AG04449 (cell line): Measurements from ENCODE around the gene BDNF.
A peak's percentile ranks its signal among the peaks of the same experiment; 100 is the strongest.

Source experiments
- CTCF ChIA-PET: fragments of 350-600 bp; formaldehyde crosslinking; extraction: SDS; loops from one replicate; lab custom pipeline; 2021; ENCODE audit warnings: antibody characterized with exemption; lab: Yijun Ruan, JAX
- POLR2A ChIA-PET: fragments of 400-600, 350-600 bp; formaldehyde crosslinking; extraction: SDS; loops from one replicate; lab custom pipeline; 2020; ENCODE audit warnings: antibody characterized with exemption, inconsistent platforms; lab: Yijun Ruan, JAX
- DNase-seq: peaks from one replicate; pipeline ENCODE4 v3.0.0-alpha.2; 2010; ENCODE audit warnings: low read depth, low spot score
- H3K4me3 ChIP-seq: 2 replicates; pipeline ENCODE4 v1.5.1; 2011; ENCODE audit warnings: low read depth, mild to moderate bottlenecking, control low read depth, low read length
- TF ChIP-seq, protein P1 (sequence below): IDR thresholded peaks from one replicate; pipeline ENCODE4 v1.5.1; 2011; ENCODE audit warnings: mild to moderate bottlenecking, moderate library complexity, low read length, control low read depth, inconsistent platforms; ENCODE audit not compliant: insufficient read depth; ENCODE audit errors: missing control alignments

BDNF gene

DNA sequence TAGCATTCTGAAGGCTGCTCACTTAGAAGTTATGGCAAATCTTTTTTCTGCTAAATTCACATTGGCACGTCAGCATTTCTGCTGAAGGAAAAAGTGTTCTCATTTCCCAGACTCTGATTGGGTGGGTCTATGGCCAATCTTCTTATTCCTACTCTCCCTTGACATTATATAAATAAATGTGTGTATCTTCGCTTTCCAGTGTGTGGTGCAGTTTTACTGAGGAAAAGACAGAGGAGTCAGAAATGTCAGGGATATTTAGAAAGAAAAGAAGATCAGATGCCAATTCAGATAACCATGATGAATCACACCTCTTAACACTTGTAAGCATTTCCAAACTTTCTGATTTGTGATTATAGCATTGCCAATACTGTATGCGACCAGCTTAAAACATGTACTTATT lies 3.2 kb upstream of the BDNF start:
- TF ChIP-seq, protein P1, sequence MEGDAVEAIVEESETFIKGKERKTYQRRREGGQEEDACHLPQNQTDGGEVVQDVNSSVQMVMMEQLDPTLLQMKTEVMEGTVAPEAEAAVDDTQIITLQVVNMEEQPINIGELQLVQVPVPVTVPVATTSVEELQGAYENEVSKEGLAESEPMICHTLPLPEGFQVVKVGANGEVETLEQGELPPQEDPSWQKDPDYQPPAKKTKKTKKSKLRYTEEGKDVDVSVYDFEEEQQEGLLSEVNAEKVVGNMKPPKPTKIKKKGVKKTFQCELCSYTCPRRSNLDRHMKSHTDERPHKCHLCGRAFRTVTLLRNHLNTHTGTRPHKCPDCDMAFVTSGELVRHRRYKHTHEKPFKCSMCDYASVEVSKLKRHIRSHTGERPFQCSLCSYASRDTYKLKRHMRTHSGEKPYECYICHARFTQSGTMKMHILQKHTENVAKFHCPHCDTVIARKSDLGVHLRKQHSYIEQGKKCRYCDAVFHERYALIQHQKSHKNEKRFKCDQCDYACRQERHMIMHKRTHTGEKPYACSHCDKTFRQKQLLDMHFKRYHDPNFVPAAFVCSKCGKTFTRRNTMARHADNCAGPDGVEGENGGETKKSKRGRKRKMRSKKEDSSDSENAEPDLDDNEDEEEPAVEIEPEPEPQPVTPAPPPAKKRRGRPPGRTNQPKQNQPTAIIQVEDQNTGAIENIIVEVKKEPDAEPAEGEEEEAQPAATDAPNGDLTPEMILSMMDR = no peak
- no peak overlapping the region for H3K4me3 ChIP-seq
- peak; percentile 72 for DNase-seq
- ChIA-PET POLR2A (interaction anchor here (0.6 to 1.0 kb wide), 2 partner anchors 223 to 642 kb away, joined by 3 read pairs; no protein-coding TSS in a partner anchor), CTCF (interaction anchor here (1.4 to 9.1 kb wide), 3 partner anchors 8 to 826 kb away, joined by 6 to 132 read pairs (median 12); no protein-coding TSS in a partner anchor)

DNA sequence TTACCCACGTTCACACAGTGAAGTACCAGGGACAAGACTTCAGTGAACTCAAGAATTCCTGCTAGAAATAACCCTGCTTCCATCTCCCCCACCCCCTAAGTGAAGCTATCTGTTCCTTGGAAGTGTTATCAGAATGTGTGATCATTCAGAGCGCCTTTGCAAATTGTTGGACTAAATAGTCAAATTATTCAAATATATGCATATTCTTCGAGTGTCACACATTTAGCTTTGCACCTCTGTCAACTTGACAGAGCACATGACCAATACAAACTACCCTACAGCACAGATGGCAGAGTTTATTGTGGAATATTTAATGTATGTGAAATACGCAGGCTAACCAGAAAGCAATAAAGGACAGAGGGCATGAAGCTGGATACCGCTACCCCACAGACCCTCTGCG lies 2.6 kb upstream of the BDNF start:
- TF ChIP-seq, protein P1 = no peak
- CTCF ChIA-PET = interaction anchor here (0.6 to 9.1 kb wide), 8 partner anchors 9 to 1631 kb away, joined by 3 to 132 read pairs (median 6); no protein-coding TSS in a partner anchor
- POLR2A ChIA-PET = interaction anchor here (1.0 kb wide), 1 partner anchor 224 kb away, joined by 3 read pairs; no protein-coding TSS in a partner anchor
- no peak overlapping the region for H3K4me3 ChIP-seq
- no peak for DNase-seq

DNA sequence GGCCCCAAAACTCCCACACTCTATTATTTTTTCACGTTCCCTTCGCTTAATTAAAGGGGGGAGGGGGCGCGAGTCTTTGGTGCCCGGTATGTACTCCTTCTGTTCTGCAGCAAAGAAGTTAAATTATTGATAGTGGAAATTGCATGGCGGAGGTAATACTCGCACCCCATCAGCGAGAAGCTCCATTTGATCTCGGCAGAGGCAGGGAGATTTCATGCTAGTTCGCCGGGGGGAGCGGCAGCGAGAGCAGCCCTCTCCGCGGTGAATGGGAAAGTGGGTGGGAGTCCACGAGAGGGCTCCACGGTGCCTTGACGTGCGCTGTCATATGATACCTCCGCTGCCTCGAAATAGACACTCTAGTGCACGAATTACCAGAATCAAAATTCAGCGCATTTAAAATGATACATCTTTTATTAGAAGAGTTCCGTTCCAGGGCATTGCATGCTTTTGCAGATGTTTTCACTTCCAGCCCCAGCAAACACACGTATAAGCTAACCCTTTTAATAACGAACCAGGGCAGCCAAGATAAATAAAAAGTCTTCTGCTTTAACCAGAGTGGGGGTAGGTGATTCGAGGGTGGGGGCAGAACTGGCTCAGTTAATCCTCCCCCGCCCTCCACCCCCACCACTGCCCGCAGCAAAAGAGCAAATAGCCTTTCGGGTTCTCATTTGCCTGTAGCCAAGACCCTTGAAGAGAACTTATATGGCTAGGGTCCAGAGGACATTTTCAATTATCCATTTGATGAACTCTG lies 1.3 kb upstream of the BDNF start:
- TF ChIP-seq, protein P1 = peak; percentile 50
- no peak for DNase-seq
- POLR2A ChIA-PET = interaction anchor here (1.0 to 3.6 kb wide), 6 partner anchors 15 to 406 kb away, joined by 3 to 35 read pairs (median 10); partner anchors contain the start of genes KIF18A and METTL15
- CTCF ChIA-PET = interaction anchor here (0.6 to 9.1 kb wide), 13 partner anchors 9 to 1632 kb away, joined by 3 to 132 read pairs (median 5); no protein-coding TSS in a partner anchor
- peak overlapping the region; percentile 89 for H3K4me3 ChIP-seq

DNA sequence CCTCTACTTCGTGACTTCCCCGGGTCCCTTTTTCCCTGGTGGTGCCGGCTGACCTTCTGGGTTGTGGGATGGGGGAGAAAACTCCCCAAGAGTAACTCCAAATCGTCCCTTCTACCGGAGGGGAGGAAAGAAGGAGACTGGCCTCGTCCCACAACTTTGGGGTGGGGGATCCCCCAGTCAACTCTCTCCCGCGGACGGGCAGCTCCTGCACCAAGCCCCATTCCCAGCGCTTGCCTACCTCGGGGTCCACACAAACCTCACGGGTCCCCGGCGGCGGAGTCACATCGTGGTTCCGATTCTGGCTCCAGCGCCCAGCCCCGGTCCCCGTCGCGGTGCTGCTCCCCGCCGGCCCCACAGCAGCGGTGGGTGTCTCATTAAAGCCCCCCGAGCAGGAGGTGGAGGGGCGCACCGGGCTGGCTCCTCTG lies 317 bp downstream of the BDNF start:
- peak overlapping the region; percentile 89 for H3K4me3 ChIP-seq
- DNase-seq = no peak
- TF ChIP-seq, protein P1 = no peak
- ChIA-PET POLR2A (interaction anchor here (0.8 to 3.6 kb wide), 13 partner anchors 17 to 1634 kb away, joined by 3 to 35 read pairs (median 4); partner anchors contain the start of genes KIF18A and METTL15), CTCF (interaction anchor here (0.9 to 9.1 kb wide), 23 partner anchors 10 to 1644 kb away, joined by 3 to 132 read pairs (median 5); partner anchors contain the start of genes KIF18A and METTL15)

DNA sequence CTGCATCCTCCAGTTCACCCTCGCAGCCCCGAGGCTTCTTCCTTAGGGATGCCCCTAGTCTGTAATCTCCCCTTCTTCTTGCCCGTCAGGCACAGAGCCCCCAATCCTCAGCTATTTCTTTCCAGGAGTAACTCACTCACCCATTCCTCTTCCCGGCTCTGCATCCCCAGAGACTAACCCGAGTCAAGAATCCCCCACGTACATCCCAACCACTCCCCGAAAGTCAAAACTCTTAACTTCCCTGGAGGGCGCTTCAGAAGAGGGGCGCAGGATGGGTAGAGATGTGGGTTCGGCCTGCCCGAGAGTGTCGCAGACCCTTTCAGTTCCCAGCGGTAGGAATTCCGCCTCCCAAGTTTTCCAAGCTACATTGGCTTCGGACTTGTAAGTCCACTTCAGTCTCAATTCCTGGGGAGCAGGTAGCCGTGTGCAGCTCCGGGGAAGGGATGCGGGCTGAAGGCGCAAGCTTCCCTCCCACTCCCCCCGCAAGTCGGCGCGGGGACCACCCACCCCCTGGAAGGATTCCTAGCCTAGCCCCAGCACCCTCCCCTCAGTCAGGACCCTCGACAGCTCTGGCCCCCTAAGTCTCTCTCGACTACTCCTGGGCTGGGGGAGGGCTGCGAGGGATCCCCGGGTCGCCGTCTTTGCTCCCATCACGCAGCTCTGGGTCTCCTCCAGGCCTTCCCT lies 871 bp downstream of the BDNF start:
- peak overlapping the region; percentile 89 for H3K4me3 ChIP-seq
- TF ChIP-seq, protein P1 = no peak
- ChIA-PET CTCF (interaction anchor here (0.6 to 9.1 kb wide), 39 partner anchors 10 to 1649 kb away, joined by 3 to 132 read pairs (median 3); partner anchors contain the start of genes KIF18A and METTL15), POLR2A (interaction anchor here (0.8 to 3.6 kb wide), 13 partner anchors 17 to 1635 kb away, joined by 3 to 35 read pairs (median 4); partner anchors contain the start of genes KIF18A and METTL15)
- no peak for DNase-seq
